HepG2 (cell line): ENCODE measurements around the gene NRL. TPM values are rescaled to one million over a fixed set of nuclear protein-coding genes. Genes with fewer than 3 reads are reported as not detected.

ENCODE experiments used
- ATF4 ChIP-seq, 2 experiments: fragments of 450-650 bp in 1 of 2; sonication (generic) in 1 of 2; formaldehyde crosslinking; IDR thresholded peaks; 2 replicates each; pipeline versions ENCODE4 v1.5.0 to v1.8.0; 2020 to 2022; ENCODE audit warnings: mild to moderate bottlenecking in 1 of 2, missing genetic modification reagents in 1 of 2
- BHLHE40 ChIP-seq: IDR thresholded peaks from 2 replicates; pipeline ENCODE4 v1.6.1; 2011; ENCODE audit warnings: low read length, improper control_type of control experiment
- CBX2 ChIP-seq, 2 experiments: fragments of 200-600 bp in 1 of 2; sonication (generic); formaldehyde crosslinking in 1 of 2; IDR thresholded peaks; 2 replicates each; pipeline versions ENCODE4 v1.7.0 to v1.8.1; 2018 to 2022; ENCODE audit warnings: low read depth in 2 of 2, low read length in 1 of 2, mild to moderate bottlenecking in 1 of 2, missing genetic modification reagents in 1 of 2
- CREB3 ChIP-seq: sonication (generic); formaldehyde crosslinking; IDR thresholded peaks from 2 replicates; pipeline ENCODE4 v1.5.0; 2020; ENCODE audit warnings: missing genetic modification reagents
- FOXP1 ChIP-seq, 2 experiments: fragments of 450-650 bp in 1 of 2; IDR thresholded peaks; 2 replicates each; pipeline ENCODE4 v1.6.1; 2017 to 2018; ENCODE audit warnings: antibody characterized with exemption in 1 of 2
- GTF2F1 ChIP-seq: fragments of 150-350 bp; IDR thresholded peaks from 2 replicates; pipeline ENCODE4 v1.6.1; 2014; ENCODE audit warnings: low read length
- HES4 ChIP-seq: sonication (generic); formaldehyde crosslinking; IDR thresholded peaks from 2 replicates; pipeline ENCODE4 v1.9.0; 2021; ENCODE audit warnings: mild to moderate bottlenecking, missing genetic modification reagents, borderline replicate concordance
- IRF1 ChIP-seq: sonication (generic); formaldehyde crosslinking; IDR thresholded peaks from 2 replicates; pipeline ENCODE4 v1.4.0; 2020; ENCODE audit warnings: low read depth, mild to moderate bottlenecking, missing genetic modification reagents
- IRF2 ChIP-seq: IDR thresholded peaks from 2 replicates; pipeline ENCODE4 v1.6.1; 2018; ENCODE audit warnings: missing genetic modification reagents, missing compliant biosample characterization
- LRRFIP1 ChIP-seq: sonication (generic); formaldehyde crosslinking; conservative IDR thresholded peaks from 2 replicates; pipeline ENCODE4 v1.4.0; 2020; ENCODE audit warnings: missing genetic modification reagents
- POLR2AphosphoS2 ChIP-seq: IDR thresholded peaks from 2 replicates; pipeline ENCODE4 v1.6.1; 2011; ENCODE audit warnings: low read depth, low read length, improper control_type of control experiment
- SAFB2 ChIP-seq: sonication (generic); formaldehyde crosslinking; IDR thresholded peaks from 2 replicates; pipeline ENCODE4 v1.5.1; 2020; ENCODE audit warnings: missing genetic modification reagents, low read depth, mild to moderate bottlenecking, borderline replicate concordance
- ZMYM4 ChIP-seq: sonication (generic); formaldehyde crosslinking; IDR thresholded peaks from 2 replicates; pipeline ENCODE4 v1.8.1; 2023; ENCODE audit warnings: mild to moderate bottlenecking, missing genetic modification reagents
- ZNF501 ChIP-seq: sonication (generic); formaldehyde crosslinking; IDR thresholded peaks from 2 replicates; pipeline ENCODE4 v1.5.1; 2020; ENCODE audit warnings: mild to moderate bottlenecking, moderate library complexity, missing genetic modification reagents
- ZNF687 ChIP-seq: sonication (generic); formaldehyde crosslinking; IDR thresholded peaks from 2 replicates; pipeline ENCODE4 v1.5.1; 2020; ENCODE audit warnings: mild to moderate bottlenecking, missing genetic modification reagents, moderate library complexity
- ZNF770 ChIP-seq: sonication (generic); formaldehyde crosslinking; IDR thresholded peaks from 2 replicates; pipeline ENCODE4 v1.5.0; 2020; ENCODE audit warnings: mild to moderate bottlenecking, missing genetic modification reagents
- ZSCAN30 ChIP-seq: sonication (generic); formaldehyde crosslinking; IDR thresholded peaks from 2 replicates; pipeline ENCODE4 v1.5.0; 2020; ENCODE audit warnings: mild to moderate bottlenecking, missing genetic modification reagents
- polyA plus RNA-seq, 8 experiments: library from polyadenylated mRNA; depleted of rRNA in 3 of 8; stranded (reverse) in 7 of 8; unstranded in 1 of 8; fragments of >200 nt; fragmentation: Illumina TruSeq in 4 of 8; extraction: Trizol in 4 of 8; gene quantifications; 2 replicates each; pipeline versions ENCODE4 v1.2.1 to v1.2.3, GENCODE V29; 2011 to 2016; ENCODE audit warnings: low read depth in 4 of 8, missing spikeins in 1 of 8, mixed read lengths in 1 of 8; ENCODE audit not compliant: insufficient read depth in 1 of 8
- total RNA-seq, 5 experiments: library from RNA; depleted of rRNA; stranded (reverse); fragments of >200 nt; fragmentation: Illumina TruSeq; extraction: Trizol; gene quantifications; 2 replicates each; pipeline ENCODE4 v1.2.3, GENCODE V29; 2016; ENCODE audit warnings: low read depth in 1 of 5

NRL gene
- total and polyA plus RNA-seq, 2 of the 13 experiments (the other 11 are each of a cell fraction or from before 2014, with no cell fraction given): 2.5 to 4.7 TPM

- TF ChIP-seq ATF4 (CRISPR knock-in tag; IDR thresholded peaks at IDR 0.05) (no peak), CREB3 (no peak), SAFB2 (CRISPR knock-in tag) (no peak; the same call in 1 of the 2 replicates), POLR2AphosphoS2 (no peak), GTF2F1 (no peak), ZSCAN30 (CRISPR knock-in tag) (no peak), HES4 (CRISPR knock-in tag) (no peak), ZMYM4 (CRISPR knock-in tag) (no peak), IRF2 (CRISPR knock-in tag) (no peak), IRF1 (CRISPR knock-in tag) (no peak), ZNF770 (CRISPR knock-in tag) (no peak), ZNF687 (peak; percentile 43; the same call in 1 of the 2 replicates), FOXP1 (IDR thresholded peaks at IDR 0.05) (no peak), FOXP1 (CRISPR knock-in tag; IDR thresholded peaks at IDR 0.05) (no peak), ZNF501 (CRISPR knock-in tag) (no peak), BHLHE40 (no peak), LRRFIP1 (CRISPR knock-in tag) (no peak; the same call in 1 of the 2 replicates), CBX2 (IDR thresholded peaks at IDR 0.05; ENCODE audit: low read depth, low read length) (no peak), CBX2 (CRISPR knock-in tag; IDR thresholded peaks at IDR 0.05; ENCODE audit: low read depth) (no peak)
Observed at GRCh38 chr14:24096545-24097181, 18.1 kb downstream of the NRL start (continued).
